Neural cell (in vitro differentiated cells): ENCODE results near the gene GARIN3. TPM values are rescaled to one million over a fixed set of nuclear protein-coding genes. Genes with fewer than 3 reads are reported as not detected.

Experiments
- H2AFZ ChIP-seq: fragments of 200-600, 300-800 bp; sonication (generic), shearing (Covaris generic); 2 replicates; pipeline ENCODE4 v1.6.0; 2014; ENCODE audit warnings: low read depth, mild to moderate bottlenecking, antibody characterized with exemption, low read length, moderate library complexity
- H3F3A ChIP-seq: fragments of 200-600 bp; shearing (Covaris generic); 2 replicates; pipeline ENCODE4 v1.6.1; 2016; ENCODE audit warnings: mild to moderate bottlenecking, moderate library complexity, mixed read lengths, antibody characterized with exemption, low read length; ENCODE audit not compliant: insufficient read depth, poor library complexity, severe bottlenecking
- H3K27ac ChIP-seq: fragments of 200-600, 300-800 bp; sonication (generic), shearing (Covaris generic); 2 replicates; pipeline ENCODE4 v1.5.1; 2014; ENCODE audit warnings: mild to moderate bottlenecking, low read length, moderate library complexity
- H3K27me3 ChIP-seq: fragments of 300-800, 200-600 bp; sonication (generic), shearing (Covaris generic); 2 replicates; pipeline ENCODE4 v1.6.0; 2014; ENCODE audit warnings: mild to moderate bottlenecking, low read depth, low read length, moderate library complexity; ENCODE audit not compliant: insufficient read depth
- H3K36me3 ChIP-seq: fragments of 300-800, 200-600 bp; sonication (generic), shearing (Covaris generic); 2 replicates; pipeline ENCODE4 v1.5.1; 2014; ENCODE audit warnings: mild to moderate bottlenecking, antibody characterized with exemption, low read length, moderate library complexity; ENCODE audit not compliant: insufficient read depth
- H3K4me2 ChIP-seq: fragments of 300-800, 200-600 bp; sonication (generic), shearing (Covaris generic); 2 replicates; pipeline ENCODE4 v1.6.0; 2014; ENCODE audit warnings: mild to moderate bottlenecking, low read length
- H3K4me3 ChIP-seq: fragments of 300-800, 200-600 bp; sonication (generic), shearing (Covaris generic); 2 replicates; pipeline ENCODE4 v1.5.1; 2014; ENCODE audit warnings: mild to moderate bottlenecking, low read length, moderate library complexity
- H3K79me2 ChIP-seq: fragments of 200-600 bp; shearing (Covaris generic); replicated peaks from 2 replicates; pipeline ENCODE4 v1.6.0; 2014; ENCODE audit warnings: mild to moderate bottlenecking, low read length, moderate library complexity; ENCODE audit not compliant: insufficient read depth
- H3K9ac ChIP-seq: fragments of 300-800, 200-600 bp; sonication (generic), shearing (Covaris generic); 2 replicates; pipeline ENCODE4 v1.6.1; 2016; ENCODE audit warnings: mild to moderate bottlenecking, low read length, mixed read lengths
- H3K9me2 ChIP-seq: fragments of 200-600 bp; shearing (Covaris generic); 2 replicates; pipeline ENCODE4 v1.6.1; 2016; ENCODE audit warnings: mild to moderate bottlenecking, low read length, mixed read lengths; ENCODE audit not compliant: insufficient read depth
- H3K9me3 ChIP-seq: fragments of 200-600, 300-800 bp; sonication (generic), shearing (Covaris generic); 2 replicates; pipeline ENCODE4 v1.6.1; 2016; ENCODE audit warnings: mild to moderate bottlenecking, mixed run types, low read length, moderate library complexity, mixed read lengths
- H4K20me1 ChIP-seq: fragments of 200-600 bp; shearing (Covaris generic); 2 replicates; pipeline ENCODE4 v1.6.1; 2016; ENCODE audit warnings: mild to moderate bottlenecking, mixed run types; ENCODE audit not compliant: insufficient read depth
- CTCF ChIP-seq: fragments of 450-650 bp; IDR thresholded peaks from 2 replicates; pipeline ENCODE4 v1.5.1; 2014; ENCODE audit warnings: antibody characterized with exemption, mild to moderate bottlenecking, moderate library complexity; ENCODE audit not compliant: poor library complexity, severe bottlenecking
- EP300 ChIP-seq: fragments of 450-650 bp; conservative IDR thresholded peaks from 2 replicates; pipeline ENCODE4 v1.6.1; 2014; ENCODE audit warnings: antibody characterized with exemption, mild to moderate bottlenecking, moderate library complexity; ENCODE audit not compliant: poor library complexity, severe bottlenecking
- EZH2 ChIP-seq: fragments of 200-600, 300-800 bp; shearing (Covaris generic), sonication (generic); IDR thresholded peaks from 2 replicates; pipeline ENCODE4 v1.6.1; 2014; ENCODE audit warnings: antibody characterized with exemption, low read length, borderline replicate concordance, mild to moderate bottlenecking; ENCODE audit not compliant: insufficient read depth, poor library complexity, severe bottlenecking
- MXI1 ChIP-seq: fragments of 450-650 bp; conservative IDR thresholded peaks from 2 replicates; pipeline ENCODE4 v1.6.1; 2014; ENCODE audit warnings: antibody characterized with exemption, mild to moderate bottlenecking; ENCODE audit not compliant: poor library complexity, severe bottlenecking
- POLR2AphosphoS5 ChIP-seq: IDR thresholded peaks from 2 replicates; pipeline ENCODE4 v1.6.1; 2012
- RAD21 ChIP-seq: fragments of 450-650 bp; conservative IDR thresholded peaks from 2 replicates; pipeline ENCODE4 v1.6.1; 2014; ENCODE audit warnings: antibody characterized with exemption, mild to moderate bottlenecking, moderate library complexity
- REST ChIP-seq: IDR thresholded peaks from 2 replicates; pipeline ENCODE4 v1.6.1; 2012; ENCODE audit warnings: borderline replicate concordance
- SMC3 ChIP-seq: fragments of 450-650 bp; conservative IDR thresholded peaks from 2 replicates; pipeline ENCODE4 v1.6.1; 2014; ENCODE audit warnings: antibody characterized with exemption, mild to moderate bottlenecking, moderate library complexity; ENCODE audit not compliant: poor library complexity
- TAF1 ChIP-seq: IDR thresholded peaks from 2 replicates; pipeline ENCODE4 v1.6.1; 2012; ENCODE audit warnings: low read depth
- polyA plus RNA-seq: library from polyadenylated mRNA; depleted of rRNA; stranded (reverse); fragments of >200 nt; gene quantifications from 2 replicates; pipeline ENCODE4 v1.2.3, GENCODE V29; 2014

Gene GARIN3
- polyA plus RNA-seq, 1 donor from 2014 or later, result not detected

GRCh38 chr5:157130925-157131324, 35.1 kb downstream of the GARIN3 start:
- H3K27me3 ChIP-seq, result no peaks in the 10 kb centered on the region
- H2AFZ ChIP-seq, result no peak overlapping the region
- H3K79me2 ChIP-seq, result no peaks in the 10 kb centered on the region
- no peaks in the 10 kb centered on the region for H3K9me2 ChIP-seq
- no peak overlapping the region for H3K27ac ChIP-seq
- no peak for TF ChIP-seq CTCF
- TF ChIP-seq RAD21, result no peak
- no peak for TF ChIP-seq EP300
- TF ChIP-seq TAF1, result no peak
- TF ChIP-seq MXI1, result no peak
- no peak for TF ChIP-seq SMC3
- TF ChIP-seq POLR2AphosphoS5, result no peak
- TF ChIP-seq REST, result no peak
- no peak for TF ChIP-seq EZH2
- H3K9me3 ChIP-seq, result no peaks in the 10 kb centered on the region
- no peak overlapping the region for H3K9ac ChIP-seq
- no peak overlapping the region for H3K4me2 ChIP-seq
- H3K36me3 ChIP-seq, result no peaks in the 10 kb centered on the region
- H4K20me1 ChIP-seq, result no peaks in the 10 kb centered on the region
- H3F3A ChIP-seq, result no peaks in the 10 kb centered on the region
- no peak overlapping the region for H3K4me3 ChIP-seq

GRCh38 chr5:157121709-157122108, 44.4 kb downstream of the GARIN3 start:
- H3K4me3 ChIP-seq, result no peak overlapping the region
- H3F3A ChIP-seq, result no peaks in the 10 kb centered on the region
- H3K9me3 ChIP-seq, result peaks cover 6% of the 10 kb centered on the region
- no peaks in the 10 kb centered on the region for H3K9me2 ChIP-seq
- no peaks in the 10 kb centered on the region for H3K79me2 ChIP-seq
- TF ChIP-seq RAD21, result no peak
- no peaks in the 10 kb centered on the region for H3K36me3 ChIP-seq
- no peak overlapping the region for H3K9ac ChIP-seq
- no peaks in the 10 kb centered on the region for H4K20me1 ChIP-seq
- no peak overlapping the region for H2AFZ ChIP-seq
- H3K27ac ChIP-seq, result no peak overlapping the region
- no peaks in the 10 kb centered on the region for H3K27me3 ChIP-seq
- H3K4me2 ChIP-seq, result no peak overlapping the region

GRCh38 chr5:157120102-157120501, 46.0 kb downstream of the GARIN3 start:
- no peaks in the 10 kb centered on the region for H3K79me2 ChIP-seq
- no peak overlapping the region for H3K4me2 ChIP-seq
- no peaks in the 10 kb centered on the region for H3K36me3 ChIP-seq
- no peak overlapping the region for H2AFZ ChIP-seq
- no peak overlapping the region for H3K9ac ChIP-seq
- no peaks in the 10 kb centered on the region for H4K20me1 ChIP-seq
- H3F3A ChIP-seq, result no peaks in the 10 kb centered on the region
- H3K4me3 ChIP-seq, result no peak overlapping the region
- H3K9me3 ChIP-seq, result peaks cover 6% of the 10 kb centered on the region
- TF ChIP-seq POLR2AphosphoS5, result no peak
- TF ChIP-seq REST, result no peak
- no peak for TF ChIP-seq RAD21
- no peak for TF ChIP-seq EP300
- no peak for TF ChIP-seq EZH2
- TF ChIP-seq SMC3, result no peak
- no peak for TF ChIP-seq MXI1
- TF ChIP-seq CTCF, result no peak
- H3K27me3 ChIP-seq, result no peaks in the 10 kb centered on the region
- H3K27ac ChIP-seq, result no peak overlapping the region
- H3K9me2 ChIP-seq, result no peaks in the 10 kb centered on the region
